Caco-2 (cell line): ENCODE measurements around the gene CENPU. TPM values are rescaled to one million over a fixed set of nuclear protein-coding genes. Genes with fewer than 3 reads are reported as not detected.

Source experiments
- BruUV-seq: library from RNA; stranded (reverse); fragments of 400-500 nt; replicated peaks from 2 replicates; lab custom pipeline; 2021; lab: Mats Ljungman, UMichigan
- CTCF ChIA-PET: fragments of 300-600 bp; sonication (Branson Sonifier 250); formaldehyde crosslinking; loops from one replicate; lab custom pipeline; 2022; ENCODE audit warnings: antibody characterized with exemption; lab: Charles Lee
- POLR2A ChIA-PET: fragments of 300-600 bp; sonication (Branson Sonifier 250); formaldehyde crosslinking; loops from one replicate; lab custom pipeline; 2022; ENCODE audit warnings: antibody characterized with exemption; lab: Charles Lee
- DNase-seq, 2 experiments: peaks; one replicate each; pipeline versions ENCODE4 v3.0.0 to v3.0.0-alpha.2; 2020 to 2022
- H3K27me3 ChIP-seq: replicated peaks from 2 replicates; pipeline ENCODE4 v1.6.0; 2011; ENCODE audit warnings: low read length; ENCODE audit not compliant: control insufficient read depth, insufficient read depth
- H3K36me3 ChIP-seq: 2 replicates; pipeline ENCODE4 v1.5.1; 2011; ENCODE audit warnings: low read length; ENCODE audit not compliant: control insufficient read depth, insufficient read depth
- H3K4me1 ChIP-seq: fragments of 250-450 bp; sonication (Bioruptor Pico); 2 replicates; pipeline ENCODE4 v1.5.1; 2020; ENCODE audit warnings: mild to moderate bottlenecking
- H3K4me3 ChIP-seq: 2 replicates; pipeline ENCODE4 v1.5.1; 2011; ENCODE audit warnings: low read depth, mild to moderate bottlenecking, control low read depth, low read length
- H3K9me3 ChIP-seq: fragments of 250-450 bp; sonication (Bioruptor Pico); 2 replicates; pipeline ENCODE4 v1.5.1; 2020; ENCODE audit warnings: mild to moderate bottlenecking, moderate library complexity
- H3K27ac Mint-ChIP-seq: one replicate; pipeline ENCODE4 v1.8.0; 2022; ENCODE audit warnings: mixed read lengths; ENCODE audit not compliant: unreplicated experiment
- H3K27me3 Mint-ChIP-seq: one replicate; pipeline ENCODE4 v1.8.0; 2022; ENCODE audit warnings: mixed read lengths; ENCODE audit not compliant: insufficient read depth, unreplicated experiment
- H3K36me3 Mint-ChIP-seq: one replicate; pipeline ENCODE4 v1.8.0; 2022; ENCODE audit warnings: mild to moderate bottlenecking, mixed read lengths; ENCODE audit not compliant: insufficient read depth, unreplicated experiment
- H3K4me1 Mint-ChIP-seq: one replicate; pipeline ENCODE4 v1.8.0; 2022; ENCODE audit warnings: low read depth, mixed read lengths; ENCODE audit not compliant: unreplicated experiment
- H3K4me3 Mint-ChIP-seq: one replicate; pipeline ENCODE4 v1.8.0; 2022; ENCODE audit warnings: mild to moderate bottlenecking, moderate library complexity, mixed read lengths; ENCODE audit not compliant: unreplicated experiment
- H3K9me3 Mint-ChIP-seq: one replicate; pipeline ENCODE4 v1.8.0; 2022; ENCODE audit warnings: mixed read lengths; ENCODE audit not compliant: unreplicated experiment
- intact Hi-C: fragments of 100-400 bp; cut with micrococcal nuclease; formaldehyde crosslinking; loops from one replicate; pipeline ENCODE4 v1.10.0; 2022; ENCODE audit not compliant: unreplicated experiment
- total RNA-seq: library from RNA; stranded (reverse); gene quantifications from 2 replicates; pipeline ENCODE4 v1.2.3, GENCODE V29; 2022
- TF ChIP-seq, protein P1 (sequence below), 2 experiments: fragments of 200-600 bp in 1 of 2; IDR thresholded peaks; 1 replicate in 1 of 2; 2 replicates in 1 of 2; pipeline versions ENCODE4 v1.5.1 to v1.8.0; 2011 to 2022; ENCODE audit warnings: antibody characterized with exemption in 1 of 2, control low read depth in 1 of 2, inconsistent platforms in 1 of 2, low read depth in 1 of 2, low read length in 1 of 2, mild to moderate bottlenecking in 1 of 2, moderate library complexity in 1 of 2; ENCODE audit not compliant: insufficient read depth in 1 of 2, severe bottlenecking in 1 of 2, unreplicated experiment in 1 of 2

Gene CENPU
- total RNA-seq, 1 experiment from 2014 or later: 52.0 TPM

DNA sequence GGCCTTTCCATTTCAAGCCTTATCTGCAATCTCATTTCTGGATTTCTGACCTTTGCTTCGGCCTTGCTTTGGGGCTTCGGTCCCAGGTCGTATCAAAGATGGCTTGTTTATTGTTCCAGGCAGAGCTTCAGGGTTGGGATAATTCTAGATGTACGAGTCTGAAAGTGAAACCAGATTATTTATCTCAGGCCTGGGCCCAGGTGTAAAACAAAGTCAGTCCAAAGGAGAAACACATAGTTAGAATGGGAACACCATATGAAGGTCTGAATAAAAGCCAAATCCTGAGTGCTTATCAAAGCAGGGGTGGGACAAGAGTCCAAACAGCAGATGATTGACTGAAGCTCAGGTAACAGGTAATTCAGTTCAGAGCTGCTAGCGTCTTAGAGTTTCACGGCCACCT lies 67.2 kb downstream of the CENPU start:
- H3K4me3 Mint-ChIP-seq: no peak overlapping the region
- no peaks in the 10 kb centered on the region for H3K27me3 ChIP-seq

DNA sequence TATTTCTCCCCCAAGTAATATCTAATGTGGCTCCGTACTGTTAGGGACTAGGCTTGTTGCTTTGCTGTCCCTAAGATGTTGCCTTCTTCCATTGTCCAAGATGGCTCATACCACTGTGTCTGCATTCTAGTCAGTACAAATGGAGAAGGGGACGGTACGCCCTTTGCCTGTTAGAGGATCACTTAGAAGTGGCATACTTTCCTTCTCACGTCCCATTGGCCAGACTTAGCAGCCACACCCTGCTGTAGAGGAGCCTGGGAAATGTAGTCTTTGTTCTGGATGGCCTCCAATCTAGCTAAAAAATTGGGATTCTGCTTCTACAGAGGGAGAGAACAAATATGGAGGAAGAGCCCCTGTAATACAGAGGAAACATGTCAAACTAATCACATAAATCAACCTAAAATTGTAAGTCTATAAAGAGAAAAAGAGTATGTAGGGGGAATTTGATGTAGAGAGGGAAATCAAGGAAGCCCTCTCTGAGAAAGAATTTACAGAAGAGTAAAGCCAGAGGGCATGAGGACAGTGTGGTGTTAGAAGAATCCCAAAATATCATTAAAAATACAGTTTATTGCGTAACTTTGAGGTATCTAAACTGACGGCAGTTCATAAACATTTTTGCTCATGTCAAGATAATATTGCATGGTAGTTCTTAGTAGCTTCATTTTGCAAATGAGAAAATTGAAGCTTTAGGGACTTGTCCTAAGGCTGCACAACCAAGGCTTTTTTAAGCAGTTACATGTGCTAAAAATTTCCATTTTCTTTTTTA lies 69.3 kb downstream of the CENPU start:
- ChIA-PET CTCF (no interaction called here), POLR2A (interaction anchor here (1.0 kb wide), 1 partner anchor 15 kb away, joined by 6 read pairs; the partner anchor contains the start of genes CASP3 and PRIMPOL)
- intact Hi-C loops: no loop called here
- H3K27me3 ChIP-seq: no peaks in the 10 kb centered on the region
- BruUV-seq: no TSS peak
- Mint-ChIP-seq H3K4me1 (no peaks in the 10 kb centered on the region), H3K9me3 (no peaks in the 10 kb centered on the region), H3K4me3 (no peak overlapping the region), H3K27me3 (no peaks in the 10 kb centered on the region), H3K27ac (no peak overlapping the region), H3K36me3 (peaks cover 6% of the 10 kb centered on the region)
- TF ChIP-seq, protein P1, sequence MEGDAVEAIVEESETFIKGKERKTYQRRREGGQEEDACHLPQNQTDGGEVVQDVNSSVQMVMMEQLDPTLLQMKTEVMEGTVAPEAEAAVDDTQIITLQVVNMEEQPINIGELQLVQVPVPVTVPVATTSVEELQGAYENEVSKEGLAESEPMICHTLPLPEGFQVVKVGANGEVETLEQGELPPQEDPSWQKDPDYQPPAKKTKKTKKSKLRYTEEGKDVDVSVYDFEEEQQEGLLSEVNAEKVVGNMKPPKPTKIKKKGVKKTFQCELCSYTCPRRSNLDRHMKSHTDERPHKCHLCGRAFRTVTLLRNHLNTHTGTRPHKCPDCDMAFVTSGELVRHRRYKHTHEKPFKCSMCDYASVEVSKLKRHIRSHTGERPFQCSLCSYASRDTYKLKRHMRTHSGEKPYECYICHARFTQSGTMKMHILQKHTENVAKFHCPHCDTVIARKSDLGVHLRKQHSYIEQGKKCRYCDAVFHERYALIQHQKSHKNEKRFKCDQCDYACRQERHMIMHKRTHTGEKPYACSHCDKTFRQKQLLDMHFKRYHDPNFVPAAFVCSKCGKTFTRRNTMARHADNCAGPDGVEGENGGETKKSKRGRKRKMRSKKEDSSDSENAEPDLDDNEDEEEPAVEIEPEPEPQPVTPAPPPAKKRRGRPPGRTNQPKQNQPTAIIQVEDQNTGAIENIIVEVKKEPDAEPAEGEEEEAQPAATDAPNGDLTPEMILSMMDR (IDR thresholded peaks at IDR 0.05; ENCODE audit: insufficient read depth in 1 of 2, low read depth in 1 of 2, low read length in 1 of 2, severe bottlenecking in 1 of 2, unreplicated experiment in 1 of 2): no peak
- H3K36me3 ChIP-seq: no peaks in the 10 kb centered on the region
- H3K4me1 ChIP-seq: no peaks in the 10 kb centered on the region
- H3K9me3 ChIP-seq: no peaks in the 10 kb centered on the region
- DNase-seq: peak in 1 of 2 experiments; percentile 26
- H3K4me3 ChIP-seq: no peak overlapping the region

More for the DNA sequence above, 67.2 kb downstream of the CENPU start:
- CTCF ChIA-PET: no interaction called here
- TF ChIP-seq, protein P1 (IDR thresholded peaks at IDR 0.05; ENCODE audit: insufficient read depth in 1 of 2, low read depth in 1 of 2, low read length in 1 of 2, severe bottlenecking in 1 of 2, unreplicated experiment in 1 of 2): no peak
- no peak overlapping the region for H3K27ac Mint-ChIP-seq
- H3K4me3 ChIP-seq: no peak overlapping the region
- H3K36me3 Mint-ChIP-seq: peaks cover 6% of the 10 kb centered on the region
- no peak for DNase-seq
- no peaks in the 10 kb centered on the region for H3K4me1 Mint-ChIP-seq
- intact Hi-C loops: no loop called here
- no peaks in the 10 kb centered on the region for H3K27me3 Mint-ChIP-seq
- no peaks in the 10 kb centered on the region for H3K9me3 ChIP-seq
- no peaks in the 10 kb centered on the region for H3K4me1 ChIP-seq
- BruUV-seq: no TSS peak
- H3K36me3 ChIP-seq: no peaks in the 10 kb centered on the region
- H3K9me3 Mint-ChIP-seq: no peaks in the 10 kb centered on the region
- POLR2A ChIA-PET: no interaction called here

DNA sequence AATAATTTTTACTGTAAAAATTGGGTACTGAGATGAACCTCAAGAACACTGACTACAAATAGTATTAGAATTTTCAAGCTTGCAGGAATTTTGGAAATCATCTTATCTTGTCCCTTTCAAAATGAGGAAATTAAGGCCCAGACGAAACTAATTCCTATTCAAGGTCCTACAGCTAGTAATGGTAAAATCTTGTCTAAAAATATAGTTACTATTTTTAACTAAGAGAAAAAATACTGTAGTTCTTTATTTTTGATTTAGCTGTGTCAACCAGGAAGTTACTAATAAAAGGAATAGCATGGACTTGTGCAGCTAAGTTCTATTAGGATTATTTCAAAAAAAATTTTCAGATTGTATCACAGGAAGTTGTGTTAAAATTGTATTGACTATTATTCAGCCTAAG lies 71.7 kb downstream of the CENPU start:
- Mint-ChIP-seq H3K27me3 (no peaks in the 10 kb centered on the region), H3K27ac (no peak overlapping the region), H3K9me3 (no peaks in the 10 kb centered on the region), H3K36me3 (no peaks in the 10 kb centered on the region), H3K4me3 (no peak overlapping the region), H3K4me1 (no peaks in the 10 kb centered on the region)
- no peak for DNase-seq
- Histone ChIP-seq H3K36me3 (no peaks in the 10 kb centered on the region), H3K4me3 (no peak overlapping the region), H3K9me3 (no peaks in the 10 kb centered on the region), H3K27me3 (no peaks in the 10 kb centered on the region), H3K4me1 (no peaks in the 10 kb centered on the region)
- ChIA-PET POLR2A (no interaction called here), CTCF (interaction anchor here (0.6 kb wide), 1 partner anchor 13 kb away, joined by 3 read pairs; the partner anchor contains the start of genes CASP3 and PRIMPOL)
- BruUV-seq: no TSS peak
- TF ChIP-seq, protein P1 (IDR thresholded peaks at IDR 0.05; ENCODE audit: insufficient read depth in 1 of 2, low read depth in 1 of 2, low read length in 1 of 2, severe bottlenecking in 1 of 2, unreplicated experiment in 1 of 2): no peak
- intact Hi-C loops: no loop called here
